NB4 (cell line): ENCODE measurements around the gene B3GAT1.

Source experiments
- CTCF ChIP-seq: IDR thresholded peaks from one replicate; pipeline ENCODE4 v1.5.1; 2012; ENCODE audit warnings: low read depth, low read length
- MYC ChIP-seq: IDR thresholded peaks from 2 replicates; pipeline ENCODE4 v1.6.1; 2011; ENCODE audit warnings: low read depth, low read length
- POLR2A ChIP-seq: IDR thresholded peaks from 2 replicates; pipeline ENCODE4 v1.6.1; 2011; ENCODE audit warnings: mild to moderate bottlenecking; ENCODE audit not compliant: insufficient read length; ENCODE audit errors: extremely low read depth

GRCh38 chr11:134447696-134448095, 35.7 kb upstream of the B3GAT1 start:
- TF ChIP-seq MYC (no peak), CTCF (no peak), POLR2A (no peak)
